Peyer's patch (tissue), 4 donors: Measurements from ENCODE around the gene HYCC2. TPM values are rescaled to one million over a fixed set of nuclear protein-coding genes. Genes with fewer than 3 reads are reported as not detected.
"Not testable (repeated sequence)": the region's sequence is repeated elsewhere in the genome, so short reads cannot be mapped to it uniquely, and the experiment has no call there.

Source experiments
- DNase-seq, 3 donors: peaks; one replicate each; pipeline ENCODE4 v3.0.0-alpha.2; 2017 to 2019
- H3K27ac ChIP-seq, 4 donors: fragments of 200-600 bp; sonication (generic); one replicate each; pipeline ENCODE4 v1.5.1; 2016 to 2019
- H3K27me3 ChIP-seq, 2 donors: fragments of 200-600 bp; sonication (generic); one replicate each; pipeline ENCODE4 v1.5.1; 2019
- H3K36me3 ChIP-seq, 3 donors: fragments of 200-600 bp; sonication (generic); one replicate each; pipeline ENCODE4 v1.5.1; 2016 to 2019
- H3K4me1 ChIP-seq, 4 donors: fragments of 200-600 bp; sonication (generic); one replicate each; pipeline ENCODE4 v1.5.1; 2016 to 2019
- H3K4me3 ChIP-seq, 4 donors: fragments of 200-600 bp; sonication (generic); 1 replicate in 3 of 4; 2 replicates in 1 of 4; pipeline ENCODE4 v1.5.1; 2016 to 2019; ENCODE audit warnings: mild to moderate bottlenecking in 1 of 4
- H3K9me3 ChIP-seq, 4 donors: fragments of 200-600 bp; sonication (generic); one replicate each; pipeline ENCODE4 v1.5.1; 2016 to 2019; ENCODE audit warnings: mild to moderate bottlenecking in 1 of 4
- CTCF ChIP-seq, 6 experiments: fragments of 450-650 bp in 4 of 6; fragments of 200-600 bp in 2 of 6; sonication (generic) in 1 of 6; IDR thresholded peaks; one replicate each; pipeline ENCODE4 v1.5.1; 2017 to 2019; ENCODE audit warnings: antibody characterized with exemption in 6 of 6, mild to moderate bottlenecking in 3 of 6, moderate library complexity in 1 of 6
- POLR2A ChIP-seq, 2 donors: fragments of 450-650 bp; IDR thresholded peaks; one replicate each; pipeline ENCODE4 v1.5.1; 2017; ENCODE audit warnings: antibody characterized with exemption in 2 of 2, mild to moderate bottlenecking in 2 of 2, moderate library complexity in 2 of 2
- total RNA-seq, 4 donors: library from RNA; depleted of rRNA; stranded (reverse); fragments of >200 nt; gene quantifications; one replicate each; pipeline ENCODE4 v1.1.0, GENCODE V29; 2016

HYCC2 gene
- total RNA-seq, 4 donors from 2014 or later, result 17.3 to 31.9 (median 29.0) TPM

GRCh38 chr2:201064797-201065329 is 6.6 kb downstream of the HYCC2 start:
- no peaks in the 10 kb centered on the region for H3K9me3 ChIP-seq
- no peak for DNase-seq
- no peak overlapping the region for H3K27ac ChIP-seq
- H3K4me1 ChIP-seq, result peaks cover 0 to 8% (median 2%) of the 10 kb centered on the region in 4 donors
- peaks cover 0 to 7% (median 0%) of the 10 kb centered on the region in 3 donors for H3K36me3 ChIP-seq
- H3K4me3 ChIP-seq, result no peak overlapping the region
- TF ChIP-seq POLR2A (IDR thresholded peaks at IDR 0.05), result no peak
- no peak for TF ChIP-seq CTCF (IDR thresholded peaks at IDR 0.05)
- no peaks in the 10 kb centered on the region for H3K27me3 ChIP-seq

GRCh38 chr2:201063516-201063915 is 8.0 kb downstream of the HYCC2 start:
- DNase-seq, H3K27me3 ChIP-seq, H3K36me3 ChIP-seq, H3K4me3 ChIP-seq, H3K9me3 ChIP-seq, H3K27ac ChIP-seq, H3K4me1 ChIP-seq: not testable (repeated sequence)

- TF ChIP-seq CTCF (IDR thresholded peaks at IDR 0.05), result no peak
- TF ChIP-seq POLR2A (IDR thresholded peaks at IDR 0.05), result no peak
- H3K4me3 ChIP-seq, result no peak overlapping the region
- no peak for DNase-seq
- H3K36me3 ChIP-seq, result peaks cover 0 to 11% (median 0%) of the 10 kb centered on the region in 3 donors
- H3K27ac ChIP-seq, result no peak overlapping the region
- H3K9me3 ChIP-seq, result no peaks in the 10 kb centered on the region
- peaks cover 0 to 23% (median 0%) of the 10 kb centered on the region in 4 donors for H3K4me1 ChIP-seq
- H3K27me3 ChIP-seq, result no peaks in the 10 kb centered on the region
Observed at GRCh38 chr2:201059961-201060755, 11.3 kb downstream of the HYCC2 start.

GRCh38 chr2:201058914-201059313 is 12.6 kb downstream of the HYCC2 start:
- TF ChIP-seq POLR2A (IDR thresholded peaks at IDR 0.05) (no peak), CTCF (IDR thresholded peaks at IDR 0.05) (no peak)
- H3K27me3 ChIP-seq, result no peaks in the 10 kb centered on the region
- H3K4me1 ChIP-seq, result peaks cover 0 to 23% (median 0%) of the 10 kb centered on the region in 4 donors
- H3K4me3 ChIP-seq, result no peak overlapping the region
- peak in 1 of 3 donors; percentile 64 for DNase-seq
- peak overlapping the region in 2 of 4 donors; percentile 40 to 48 for H3K27ac ChIP-seq
- no peaks in the 10 kb centered on the region for H3K9me3 ChIP-seq
- peaks cover 0 to 11% (median 0%) of the 10 kb centered on the region in 3 donors for H3K36me3 ChIP-seq

GRCh38 chr2:201057715-201058248 is 13.7 kb downstream of the HYCC2 start:
- peak overlapping the region in 2 of 4 donors; percentile 18 to 48 for H3K27ac ChIP-seq
- H3K27me3 ChIP-seq, result no peaks in the 10 kb centered on the region
- H3K36me3 ChIP-seq, result peaks cover 0 to 21% (median 0%) of the 10 kb centered on the region in 3 donors
- TF ChIP-seq CTCF (IDR thresholded peaks at IDR 0.05), result no peak
- TF ChIP-seq POLR2A (IDR thresholded peaks at IDR 0.05), result no peak
- H3K9me3 ChIP-seq, result no peaks in the 10 kb centered on the region
- H3K4me3 ChIP-seq, result no peak overlapping the region
- peaks cover 0 to 23% (median 0%) of the 10 kb centered on the region in 4 donors for H3K4me1 ChIP-seq
- DNase-seq, result no peak

DNA sequence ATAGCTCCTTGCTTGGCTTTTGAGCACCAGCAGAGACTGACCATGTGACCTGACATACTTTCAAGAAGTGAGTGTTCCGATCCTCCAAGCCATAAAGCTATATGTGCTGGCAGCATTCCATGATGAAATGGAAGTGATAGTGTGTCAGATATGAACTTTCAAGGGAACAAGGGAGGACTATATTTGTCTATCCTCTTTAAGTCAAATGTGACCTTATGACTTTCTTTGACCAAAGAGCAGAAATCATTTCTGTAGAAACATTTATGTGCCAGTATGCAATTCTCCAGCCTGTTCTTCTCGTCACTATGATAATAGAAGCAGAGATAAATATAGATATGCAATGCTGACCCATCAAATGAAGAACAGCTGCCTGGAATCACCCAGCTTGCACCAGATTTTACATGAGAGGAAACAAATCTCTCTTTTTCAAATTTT is 14.4 kb downstream of the HYCC2 start:
- peak in 1 of 3 donors; percentile 54 for DNase-seq
- H3K9me3 ChIP-seq, result no peaks in the 10 kb centered on the region
- peaks cover 0 to 24% (median 0%) of the 10 kb centered on the region in 3 donors for H3K36me3 ChIP-seq
- H3K27me3 ChIP-seq, result no peaks in the 10 kb centered on the region
- peaks cover 0 to 23% (median 0%) of the 10 kb centered on the region in 4 donors for H3K4me1 ChIP-seq
- H3K4me3 ChIP-seq, result no peak overlapping the region
- H3K27ac ChIP-seq, result peak overlapping the region in 2 of 4 donors; percentile 18 to 38
- no peak for TF ChIP-seq POLR2A (IDR thresholded peaks at IDR 0.05)
- TF ChIP-seq CTCF (IDR thresholded peaks at IDR 0.05), result no peak
